HUES64 (cell line): Measurements from ENCODE around the gene TBCCD1.
"Not testable (repeated sequence)": the region's sequence is repeated elsewhere in the genome, so short reads cannot be mapped to it uniquely, and the experiment has no call there.

Experiments used
- H3K27ac ChIP-seq: 2 replicates; pipeline ENCODE4 v1.7.0; 2013; ENCODE audit warnings: low read depth, low read length, inconsistent platforms
- H3K27me3 ChIP-seq: 2 replicates; pipeline ENCODE4 v1.6.1; 2013; ENCODE audit warnings: mild to moderate bottlenecking, low read length; ENCODE audit not compliant: insufficient read depth
- H3K36me3 ChIP-seq: 2 replicates; pipeline ENCODE4 v1.6.1; 2013; ENCODE audit warnings: mild to moderate bottlenecking, low read length; ENCODE audit not compliant: insufficient read depth
- H3K4me1 ChIP-seq: 2 replicates; pipeline ENCODE4 v1.6.1; 2013; ENCODE audit warnings: mild to moderate bottlenecking, low read length, moderate library complexity; ENCODE audit not compliant: insufficient read depth
- H3K4me3 ChIP-seq: 2 replicates; pipeline ENCODE4 v1.5.1; 2013; ENCODE audit warnings: mild to moderate bottlenecking, low read length, moderate library complexity
- H3K9ac ChIP-seq: 2 replicates; pipeline ENCODE4 v1.6.1; 2013; ENCODE audit warnings: mild to moderate bottlenecking, low read depth, low read length
- H3K9me3 ChIP-seq: 2 replicates; pipeline ENCODE4 v1.6.1; 2013; ENCODE audit warnings: low read depth, low read length; ENCODE audit not compliant: insufficient read depth
- whole genome bisulfite sequencing: fragments of 150-250, 120-280 bp; methylation state at CpG from one replicate; pipeline ENCODE4 v1.1.7; 2013; ENCODE audit warnings: missing lambda C conversion rate; 5-methylcytosine and 5-hydroxymethylcytosine counted together

The TBCCD1 gene

GRCh38 chr3:186593862-186594261, 26.7 kb upstream of the TBCCD1 start:
- H3K9ac ChIP-seq = no peak overlapping the region
- H3K4me1 ChIP-seq = peaks cover 9% of the 10 kb centered on the region
- no peaks in the 10 kb centered on the region for H3K36me3 ChIP-seq
- H3K9me3 ChIP-seq = no peaks in the 10 kb centered on the region
- H3K27ac ChIP-seq = no peak overlapping the region
- no peaks in the 10 kb centered on the region for H3K27me3 ChIP-seq
- WGBS = 97% methylated on average over 3 of the region's 3 CpGs
- no peak overlapping the region for H3K4me3 ChIP-seq

GRCh38 chr3:186592682-186593081, 25.5 kb upstream of the TBCCD1 start:
- H3K27me3 ChIP-seq = no peaks in the 10 kb centered on the region
- WGBS = 91% methylated on average over 4 of the region's 4 CpGs
- H3K4me3 ChIP-seq = no peak overlapping the region
- H3K9ac ChIP-seq = no peak overlapping the region
- H3K4me1 ChIP-seq = peaks cover 9% of the 10 kb centered on the region
- H3K27ac ChIP-seq = no peak overlapping the region
- no peaks in the 10 kb centered on the region for H3K9me3 ChIP-seq
- H3K36me3 ChIP-seq = no peaks in the 10 kb centered on the region

- 94% methylated on average over 7 of the region's 7 CpGs for WGBS
- no peak overlapping the region for H3K27ac ChIP-seq
- H3K36me3 ChIP-seq = peaks cover 6% of the 10 kb centered on the region
Measured at GRCh38 chr3:186590580-186591295, 23.6 kb upstream of the TBCCD1 start.

GRCh38 chr3:186589856-186590579, 22.9 kb upstream of the TBCCD1 start:
- Histone ChIP-seq H3K4me3 (no peak overlapping the region), H3K36me3 (peaks cover 13% of the 10 kb centered on the region), H3K27ac (no peak overlapping the region), H3K9me3 (no peaks in the 10 kb centered on the region), H3K9ac (no peak overlapping the region), H3K4me1 (no peaks in the 10 kb centered on the region), H3K27me3 (no peaks in the 10 kb centered on the region)
- WGBS = 93% methylated on average over 5 of the region's 5 CpGs

More at GRCh38 chr3:186590580-186591295, 23.6 kb upstream of the TBCCD1 start:
- Histone ChIP-seq H3K27me3 (no peaks in the 10 kb centered on the region), H3K9ac (no peak overlapping the region), H3K9me3 (no peaks in the 10 kb centered on the region), H3K4me3 (no peak overlapping the region), H3K4me1 (no peaks in the 10 kb centered on the region)

- no CpG with 5 or more reads among the region's 3 CpGs for WGBS
- no peak overlapping the region for H3K27ac ChIP-seq
Measured at GRCh38 chr3:186589121-186589520, 22.0 kb upstream of the TBCCD1 start.

GRCh38 chr3:186588632-186589031, 21.5 kb upstream of the TBCCD1 start:
- Histone ChIP-seq H3K27me3 (no peaks in the 10 kb centered on the region), H3K27ac (no peak overlapping the region)
- 84% methylated on average over 2 of the region's 2 CpGs for WGBS

More at GRCh38 chr3:186589121-186589520, 22.0 kb upstream of the TBCCD1 start:
- Histone ChIP-seq H3K9me3 (no peaks in the 10 kb centered on the region), H3K27me3 (no peaks in the 10 kb centered on the region), H3K36me3 (peaks cover 22% of the 10 kb centered on the region), H3K9ac (no peak overlapping the region), H3K4me1 (no peaks in the 10 kb centered on the region), H3K4me3 (no peak overlapping the region)

GRCh38 chr3:186587183-186587582, 20.0 kb upstream of the TBCCD1 start:
- Histone ChIP-seq H3K4me1 (no peaks in the 10 kb centered on the region), H3K9me3 (no peaks in the 10 kb centered on the region), H3K4me3 (no peak overlapping the region), H3K27me3 (no peaks in the 10 kb centered on the region), H3K27ac (no peak overlapping the region), H3K36me3 (peaks cover 41% of the 10 kb centered on the region), H3K9ac (no peak overlapping the region)

More at GRCh38 chr3:186588632-186589031, 21.5 kb upstream of the TBCCD1 start:
- Histone ChIP-seq H3K36me3 (peaks cover 27% of the 10 kb centered on the region), H3K9me3 (no peaks in the 10 kb centered on the region), H3K4me3 (no peak overlapping the region), H3K4me1 (no peaks in the 10 kb centered on the region), H3K9ac (no peak overlapping the region)

GRCh38 chr3:186586245-186586644, 19.1 kb upstream of the TBCCD1 start:
- not testable (repeated sequence) for H3K27ac ChIP-seq, H3K9ac ChIP-seq, H3K9me3 ChIP-seq, H3K27me3 ChIP-seq, H3K4me1 ChIP-seq, H3K4me3 ChIP-seq
- 87% methylated on average over 9 of the region's 9 CpGs for WGBS
- peaks cover 51% of the 10 kb centered on the region for H3K36me3 ChIP-seq

- Histone ChIP-seq H3K4me1 (no peaks in the 10 kb centered on the region), H3K36me3 (peaks cover 75% of the 10 kb centered on the region), H3K9ac (no peak overlapping the region), H3K27me3 (no peaks in the 10 kb centered on the region), H3K9me3 (no peaks in the 10 kb centered on the region), H3K27ac (no peak overlapping the region), H3K4me3 (no peak overlapping the region)
- WGBS = 85% methylated on average over 5 of the region's 5 CpGs
Measured at GRCh38 chr3:186583831-186584230, 16.7 kb upstream of the TBCCD1 start.

- H3K36me3 ChIP-seq = peaks cover 88% of the 10 kb centered on the region
- no peak overlapping the region for H3K9ac ChIP-seq
- no peak overlapping the region for H3K4me3 ChIP-seq
- no peak overlapping the region for H3K27ac ChIP-seq
- WGBS = 94% methylated on average over 6 of the region's 6 CpGs
- no peaks in the 10 kb centered on the region for H3K27me3 ChIP-seq
- no peaks in the 10 kb centered on the region for H3K4me1 ChIP-seq
- no peaks in the 10 kb centered on the region for H3K9me3 ChIP-seq
Measured at GRCh38 chr3:186582541-186582940, 15.4 kb upstream of the TBCCD1 start.

- H3K27ac ChIP-seq = no peak overlapping the region
- H3K4me1 ChIP-seq = no peaks in the 10 kb centered on the region
- H3K9me3 ChIP-seq = no peaks in the 10 kb centered on the region
- no CpG with 5 or more reads among the region's 3 CpGs for WGBS
- H3K27me3 ChIP-seq = no peaks in the 10 kb centered on the region
- H3K4me3 ChIP-seq = no peak overlapping the region
- no peak overlapping the region for H3K9ac ChIP-seq
- H3K36me3 ChIP-seq = peaks cover 100% of the 10 kb centered on the region
Measured at GRCh38 chr3:186580785-186581184, 13.6 kb upstream of the TBCCD1 start.
